Activated CD4-positive, alpha-beta T cell treated with anti-CD3 and anti-CD28 coated beads for 48 hours (primary cell): Measurements from ENCODE around the gene IL17REL.
A peak's percentile ranks its signal among the peaks of the same experiment; 100 is the strongest.

Experiments used
- DNase-seq: peaks from one replicate; pipeline ENCODE4 v3.0.0-alpha.2; 2020

IL17REL gene

DNA sequence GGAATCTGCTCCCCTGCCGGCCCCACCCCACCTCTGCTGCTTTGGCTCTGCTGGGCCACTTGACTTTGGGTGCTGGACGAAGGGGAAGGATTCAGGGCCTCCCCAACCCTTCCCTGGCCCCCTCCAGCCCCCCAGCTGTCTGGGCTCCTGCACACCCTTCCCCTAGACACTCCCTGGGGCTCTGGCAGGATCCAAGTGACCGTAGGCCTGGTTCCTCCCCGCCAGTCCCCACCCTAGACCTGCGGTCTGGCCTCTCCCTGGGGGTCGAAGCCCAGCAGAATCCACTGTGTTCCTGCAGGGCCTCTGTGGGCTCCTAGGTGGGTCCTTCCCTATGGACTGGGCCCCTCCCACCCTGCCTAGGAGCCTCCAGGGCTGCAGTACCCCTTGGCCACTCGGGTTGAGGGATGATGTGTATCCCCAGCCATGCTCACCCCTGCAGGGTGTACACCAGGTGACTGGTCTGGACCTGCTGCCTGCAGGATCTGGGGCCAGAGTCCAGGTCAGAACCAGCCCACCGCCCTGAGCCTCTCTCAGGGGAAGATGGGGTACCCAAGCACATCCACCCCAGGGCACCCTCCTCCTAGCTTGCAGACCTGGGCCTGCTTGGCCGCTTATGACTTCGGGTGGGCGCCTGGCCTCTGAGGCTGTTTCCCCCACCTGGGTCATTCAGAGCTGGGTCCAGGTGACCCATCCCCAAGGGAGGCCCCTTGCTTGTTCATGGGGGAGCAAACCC is 46.4 kb downstream of the IL17REL start:
- DNase-seq = peak; percentile 27

DNA sequence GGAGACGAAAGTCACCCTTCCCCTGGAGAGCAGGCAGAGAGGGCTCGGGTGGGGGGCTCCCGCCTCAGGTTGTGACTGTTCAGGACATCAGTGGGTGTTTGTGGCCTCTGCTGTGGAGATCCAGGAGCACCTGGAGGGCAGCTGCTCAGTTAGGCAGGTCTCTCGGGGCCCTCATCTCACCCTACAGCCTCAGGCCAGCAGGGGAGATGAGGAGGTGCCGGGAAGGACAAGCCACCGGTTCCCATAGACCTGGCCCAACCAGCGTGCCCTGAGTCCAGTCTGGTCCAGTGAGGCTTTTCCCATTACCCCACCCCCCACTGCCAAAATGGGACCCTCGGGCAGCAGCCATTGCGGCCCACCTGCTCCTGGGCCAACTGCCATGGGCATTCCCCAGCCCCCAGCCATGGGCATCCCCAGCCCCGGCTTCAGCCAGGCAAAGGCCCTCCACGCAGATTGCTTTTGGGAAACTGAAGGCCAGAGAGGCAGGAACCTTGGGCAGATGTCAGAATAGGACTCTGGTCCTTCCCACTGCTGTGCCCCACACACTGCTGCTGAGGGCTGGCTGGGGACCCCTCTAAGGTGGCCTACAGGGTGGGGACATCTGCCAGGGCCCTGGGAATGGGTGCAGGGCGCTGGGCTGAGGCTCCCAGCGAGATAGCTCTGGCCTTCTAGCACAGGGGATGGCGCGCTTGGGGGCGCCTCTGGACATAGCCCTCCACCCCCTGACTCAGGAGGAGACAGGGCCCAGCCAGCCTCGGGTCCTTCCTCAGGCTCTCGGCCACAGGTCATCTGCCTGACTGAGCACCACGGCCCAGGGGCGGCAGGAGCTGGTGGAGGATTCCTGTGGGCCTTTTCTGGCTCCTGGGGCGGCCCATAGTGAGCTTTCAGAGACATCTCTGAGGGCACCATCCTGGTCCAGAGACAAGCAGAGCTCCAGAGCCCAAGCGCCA is 47.2 kb downstream of the IL17REL start:
- peak; percentile 29 for DNase-seq

- peak; percentile 20 for DNase-seq
These were observed 48.2 kb downstream of the IL17REL start for GRCh38 chr22:49964136-49965090.

GRCh38 chr22:49963647-49964026 is 48.9 kb downstream of the IL17REL start:
- DNase-seq = no peak

DNA sequence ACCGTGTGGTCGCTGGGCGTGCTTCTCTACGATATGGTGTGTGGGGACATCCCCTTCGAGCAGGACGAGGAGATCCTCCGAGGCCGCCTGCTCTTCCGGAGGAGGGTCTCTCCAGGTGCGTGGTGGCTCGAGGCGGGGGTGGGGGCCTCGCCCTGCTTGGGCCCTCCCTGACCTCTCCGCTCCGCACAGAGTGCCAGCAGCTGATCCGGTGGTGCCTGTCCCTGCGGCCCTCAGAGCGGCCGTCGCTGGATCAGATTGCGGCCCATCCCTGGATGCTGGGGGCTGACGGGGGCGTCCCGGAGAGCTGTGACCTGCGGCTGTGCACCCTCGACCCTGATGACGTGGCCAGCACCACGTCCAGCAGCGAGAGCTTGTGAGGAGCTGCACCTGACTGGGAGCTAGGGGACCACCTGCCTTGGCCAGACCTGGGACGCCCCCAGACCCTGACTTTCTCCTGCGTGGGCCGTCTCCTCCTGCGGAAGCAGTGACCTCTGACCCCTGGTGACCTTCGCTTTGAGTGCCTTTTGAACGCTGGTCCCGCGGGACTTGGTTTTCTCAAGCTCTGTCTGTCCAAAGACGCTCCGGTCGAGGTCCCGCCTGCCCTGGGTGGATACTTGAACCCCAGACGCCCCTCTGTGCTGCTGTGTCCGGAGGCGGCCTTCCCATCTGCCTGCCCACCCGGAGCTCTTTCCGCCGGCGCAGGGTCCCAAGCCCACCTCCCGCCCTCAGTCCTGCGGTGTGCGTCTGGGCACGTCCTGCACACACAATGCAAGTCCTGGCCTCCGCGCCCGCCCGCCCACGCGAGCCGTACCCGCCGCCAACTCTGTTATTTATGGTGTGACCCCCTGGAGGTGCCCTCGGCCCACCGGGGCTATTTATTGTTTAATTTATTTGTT is 49.6 kb downstream of the IL17REL start:
- peak; percentile 22 for DNase-seq

GRCh38 chr22:49962012-49962750 is 50.4 kb downstream of the IL17REL start:
- DNase-seq = peak; percentile 91

- no peak for DNase-seq
These were observed 51.0 kb downstream of the IL17REL start for GRCh38 chr22:49961601-49962011.

DNA sequence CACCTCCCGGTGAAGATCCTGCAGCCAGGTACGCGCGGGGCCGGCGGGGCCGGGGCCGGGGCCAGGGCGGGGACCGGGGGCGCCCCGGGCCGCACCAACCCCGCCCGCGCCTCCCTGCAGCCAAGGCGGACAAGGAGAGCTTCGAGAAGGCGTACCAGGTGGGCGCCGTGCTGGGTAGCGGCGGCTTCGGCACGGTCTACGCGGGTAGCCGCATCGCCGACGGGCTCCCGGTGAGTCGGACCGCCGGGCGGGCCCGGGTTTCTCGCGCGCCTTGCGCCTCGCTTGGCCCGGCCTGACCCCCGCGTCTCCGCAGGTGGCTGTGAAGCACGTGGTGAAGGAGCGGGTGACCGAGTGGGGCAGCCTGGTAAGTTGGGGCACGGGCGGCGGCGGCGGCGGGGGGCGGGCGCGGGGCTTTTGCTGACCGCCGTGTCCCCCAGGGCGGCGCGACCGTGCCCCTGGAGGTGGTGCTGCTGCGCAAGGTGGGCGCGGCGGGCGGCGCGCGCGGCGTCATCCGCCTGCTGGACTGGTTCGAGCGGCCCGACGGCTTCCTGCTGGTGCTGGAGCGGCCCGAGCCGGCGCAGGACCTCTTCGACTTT is 51.5 kb downstream of the IL17REL start:
- peak; percentile 52 for DNase-seq

GRCh38 chr22:49960159-49961004 is 52.2 kb downstream of the IL17REL start, which contains the start of gene PIM3:
Gene PIM3, plus strand, starts transcription at chr22:49960772. Its CDS starts 176 bp downstream, at chr22:49960948.
- peak; percentile 96 for DNase-seq

DNA sequence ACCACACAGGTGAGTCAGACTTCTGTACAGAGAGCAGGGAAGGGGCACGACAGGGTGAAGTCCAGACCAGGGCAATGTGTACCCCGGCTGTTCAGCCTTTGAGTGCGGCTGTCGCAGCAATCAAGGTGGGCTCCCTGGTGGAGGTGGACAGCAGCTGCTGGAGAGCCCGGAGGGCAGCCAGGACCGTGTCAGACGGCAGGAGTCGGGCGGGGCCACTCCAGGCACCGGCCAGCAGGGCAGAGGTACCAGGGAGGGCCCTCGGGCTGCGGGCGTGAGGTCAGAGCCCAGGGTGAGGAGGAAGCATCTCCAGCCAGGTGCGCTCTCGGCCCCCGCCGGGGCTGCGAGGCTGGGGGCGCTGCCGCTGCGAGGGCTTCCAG is 52.8 kb downstream of the IL17REL start:
- DNase-seq = peak; percentile 60

DNA sequence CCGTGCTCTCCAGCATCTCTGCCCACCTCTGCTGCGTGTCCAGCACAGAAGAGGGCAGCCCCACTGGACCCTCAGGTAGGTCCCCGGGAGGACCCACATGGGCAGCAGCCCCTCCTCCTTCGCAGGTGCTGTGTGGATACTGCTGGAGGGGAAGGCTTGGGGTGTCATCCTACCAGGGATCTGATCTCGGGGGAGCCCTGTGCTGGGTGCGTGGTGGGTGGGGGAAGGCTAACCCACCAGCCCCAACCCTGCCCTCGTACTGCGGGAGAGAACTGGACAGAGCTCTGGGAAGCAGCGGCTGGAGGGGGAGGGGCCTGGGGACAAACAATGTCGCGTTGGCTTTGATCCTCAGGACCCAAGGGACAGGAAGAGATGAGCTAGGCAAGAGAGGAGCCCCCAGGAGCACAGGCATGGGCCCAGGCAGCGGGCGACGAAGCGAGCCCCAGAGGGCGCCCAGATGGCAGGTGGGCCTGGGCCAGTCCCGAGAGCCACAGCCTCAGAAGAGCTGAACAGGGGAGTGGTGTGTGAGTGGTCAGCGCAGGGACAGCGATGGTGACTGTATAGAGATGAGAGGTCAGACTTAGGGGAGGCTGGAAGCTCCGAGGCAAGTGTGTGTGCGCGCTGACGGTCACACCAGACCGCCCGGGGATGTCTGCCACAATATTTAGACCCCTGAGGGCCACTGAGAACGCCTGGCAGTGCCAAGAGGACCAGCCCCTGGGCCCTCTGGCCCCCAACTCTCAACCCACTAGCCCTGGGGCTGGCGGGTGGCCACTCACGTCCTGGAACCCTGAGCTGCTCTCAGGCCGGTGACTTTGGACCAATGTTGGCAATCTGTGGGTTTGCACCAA is 53.4 kb downstream of the IL17REL start:
- no peak for DNase-seq

DNA sequence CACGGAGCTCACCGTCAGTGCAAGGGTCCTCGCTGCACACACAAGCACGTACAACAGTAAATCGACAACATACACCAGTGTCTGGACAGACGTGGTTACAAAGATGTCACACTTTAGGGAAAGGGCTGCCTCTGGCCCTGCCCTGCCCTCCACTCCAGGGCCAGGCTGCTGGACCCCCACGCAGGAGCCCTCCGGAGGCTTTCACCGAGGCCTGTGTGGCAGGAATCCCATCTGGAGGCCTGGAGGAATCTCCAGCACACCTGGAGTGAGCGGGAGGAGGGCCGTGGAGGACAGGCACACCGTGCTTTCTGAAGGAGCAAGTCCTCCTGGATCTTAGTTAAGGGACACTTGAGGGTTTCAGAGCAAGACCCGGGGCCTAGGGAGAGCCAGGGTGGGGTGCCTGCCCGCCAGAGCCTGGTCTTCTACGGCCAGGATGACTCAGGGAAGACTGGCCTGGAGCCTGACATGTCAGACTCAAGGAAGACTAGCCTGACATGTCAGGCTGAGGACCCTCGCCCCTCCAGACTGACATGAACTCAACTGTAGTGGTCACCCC is 54.1 kb downstream of the IL17REL start:
- no peak for DNase-seq

- no peak for DNase-seq
These were observed 54.7 kb downstream of the IL17REL start for GRCh38 chr22:49957826-49958365.

DNA sequence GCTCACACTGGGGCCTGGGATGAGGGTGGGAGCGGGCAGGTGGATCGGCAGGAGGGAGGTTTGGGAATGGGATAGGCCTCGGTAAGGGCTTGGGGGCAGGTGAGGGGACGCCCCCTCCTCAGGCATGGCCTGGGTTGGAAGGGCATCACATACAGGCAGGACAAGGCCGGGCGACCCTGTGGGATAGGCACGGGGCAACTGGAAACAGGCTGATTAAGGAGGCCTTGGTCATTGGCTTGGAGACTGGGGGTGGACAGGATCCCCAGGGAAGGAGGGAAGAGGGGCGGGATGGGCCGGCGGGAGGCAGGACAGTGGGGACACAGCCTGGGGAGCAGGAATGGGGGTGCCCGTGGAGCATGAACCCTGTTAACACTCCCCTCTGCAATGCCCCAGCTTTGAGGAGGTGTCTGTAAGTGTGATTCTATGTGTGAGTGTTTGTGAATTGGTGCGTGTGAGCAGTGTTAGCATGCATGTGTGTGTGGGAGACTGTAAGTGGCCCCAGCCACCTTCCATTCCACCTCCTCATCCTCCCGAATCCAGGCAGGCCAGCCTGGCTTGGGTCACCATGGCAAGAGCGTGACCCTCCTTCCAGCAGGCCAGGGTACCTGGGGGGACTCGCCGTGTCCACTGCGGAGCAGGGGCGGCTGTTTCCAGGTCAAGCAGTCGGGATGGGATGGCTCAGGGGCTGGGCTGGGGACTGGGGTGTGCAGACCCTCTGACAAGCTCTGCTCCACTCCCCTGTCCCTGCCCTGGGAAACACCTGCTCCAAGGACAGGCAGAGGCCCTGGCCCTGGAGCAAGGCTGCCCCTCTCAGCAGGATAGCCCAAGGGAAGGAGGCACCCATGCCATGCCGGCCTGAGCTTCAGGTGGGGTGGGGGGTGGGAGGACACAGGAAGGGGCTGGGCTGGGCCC is 55.4 kb downstream of the IL17REL start:
- no peak for DNase-seq

DNA sequence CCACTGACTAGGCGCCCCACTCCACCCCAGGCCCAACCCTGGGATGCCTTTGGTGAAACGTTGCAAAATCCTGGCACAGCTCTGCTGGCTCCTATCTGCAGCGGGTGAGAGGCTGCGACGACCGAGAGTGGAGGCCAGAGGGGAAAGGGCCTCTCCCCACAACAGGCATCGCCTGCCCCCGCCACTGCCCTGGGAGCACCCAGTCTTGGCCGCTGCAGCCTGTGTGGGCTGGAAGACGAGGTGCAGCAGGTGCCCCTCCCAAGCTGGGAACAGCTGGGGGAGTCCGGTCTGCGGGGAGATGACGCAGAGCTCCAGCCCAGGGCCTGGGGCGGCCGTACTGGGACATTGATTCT is 56.2 kb downstream of the IL17REL start:
- DNase-seq = no peak

- DNase-seq = no peak
These were observed 56.8 kb downstream of the IL17REL start for GRCh38 chr22:49955581-49956417.
